Measurements from ENCODE around the gene F12. TPM values are rescaled to one million over a fixed set of nuclear protein-coding genes. Genes with fewer than 3 reads are reported as not detected.

F12 gene
- total RNA-seq, 2 donors from 2014 or later, result 0.95 to 2.9 TPM

GRCh38 chr5:177456976-177457851 lies 47.9 kb upstream of the F12 start:
- 89% methylated on average over 17 to 23 of the region's 24 CpGs for WGBS, 2 experiments (ENCODE audit: insufficient coverage in 1 of 2, insufficient read length in 1 of 2)
- H3K9me3 Mint-ChIP-seq, result no peaks in the 10 kb centered on the region
- peaks cover 34% of the 10 kb centered on the region for H3K36me3 Mint-ChIP-seq (ENCODE audit: low read depth)
- peak overlapping the region; percentile 94 for H3K27ac Mint-ChIP-seq
- Histone ChIP-seq H3K36me3 (ENCODE audit: control insufficient read depth, insufficient read depth, low read length) (peaks cover 51% of the 10 kb centered on the region), H3K4me3 (ENCODE audit: low read length) (no peak overlapping the region), H3K4me1 (ENCODE audit: control insufficient read depth, insufficient read depth, low read length) (peaks cover 2% of the 10 kb centered on the region), H3K27ac (ENCODE audit: low read depth, low read length) (no peak overlapping the region), H3K9me3 (ENCODE audit: control insufficient read depth, low read length) (no peaks in the 10 kb centered on the region), H3K9ac (ENCODE audit: extremely low read depth, low read length, poor library complexity, severe bottlenecking) (no peak overlapping the region), H3K27me3 (ENCODE audit: control insufficient read depth, insufficient read depth, low read length, poor library complexity, severe bottlenecking) (peaks cover 3% of the 10 kb centered on the region)
- H3K4me1 Mint-ChIP-seq, result peaks cover 8% of the 10 kb centered on the region
- peak; percentile 74 for TF ChIP-seq CTCF (conservative IDR thresholded peaks at IDR 0.05)
- DNase-seq, result peak; percentile 97
- peaks cover 17% of the 10 kb centered on the region for H3K27me3 Mint-ChIP-seq (ENCODE audit: insufficient read depth)
- H3K4me3 Mint-ChIP-seq, result no peak overlapping the region

- Histone ChIP-seq H3K4me1 (ENCODE audit: control insufficient read depth, insufficient read depth, low read length) (peaks cover 2% of the 10 kb centered on the region), H3K9ac (ENCODE audit: extremely low read depth, low read length, poor library complexity, severe bottlenecking) (no peak overlapping the region), H3K9me3 (ENCODE audit: control insufficient read depth, low read length) (no peaks in the 10 kb centered on the region), H3K27me3 (ENCODE audit: control insufficient read depth, insufficient read depth, low read length, poor library complexity, severe bottlenecking) (peaks cover 3% of the 10 kb centered on the region), H3K36me3 (ENCODE audit: control insufficient read depth, insufficient read depth, low read length) (peaks cover 49% of the 10 kb centered on the region), H3K27ac (ENCODE audit: low read depth, low read length) (no peak overlapping the region), H3K4me3 (ENCODE audit: low read length) (no peak overlapping the region)
- H3K4me1 Mint-ChIP-seq, result peaks cover 8% of the 10 kb centered on the region
- no peak for DNase-seq
- peak overlapping the region; percentile 62 for H3K4me3 Mint-ChIP-seq
- H3K36me3 Mint-ChIP-seq (ENCODE audit: low read depth), result peaks cover 28% of the 10 kb centered on the region
- TF ChIP-seq CTCF (conservative IDR thresholded peaks at IDR 0.05), result no peak
- peak overlapping the region; percentile 90 for H3K27ac Mint-ChIP-seq
- H3K9me3 Mint-ChIP-seq, result no peaks in the 10 kb centered on the region
- H3K27me3 Mint-ChIP-seq (ENCODE audit: insufficient read depth), result peaks cover 22% of the 10 kb centered on the region
- 61 to 68% methylated on average over 11 to 12 of the region's 12 CpGs for WGBS, 2 experiments (ENCODE audit: insufficient coverage in 1 of 2, insufficient read length in 1 of 2)
Measured at GRCh38 chr5:177456591-177456964, 47.2 kb upstream of the F12 start.

GRCh38 chr5:177455661-177456590 lies 46.6 kb upstream of the F12 start:
- TF ChIP-seq CTCF (conservative IDR thresholded peaks at IDR 0.05), result peak; percentile 97
- Histone ChIP-seq H3K4me3 (ENCODE audit: low read length) (peak overlapping the region; percentile 72), H3K36me3 (ENCODE audit: control insufficient read depth, insufficient read depth, low read length) (peaks cover 45% of the 10 kb centered on the region), H3K27me3 (ENCODE audit: control insufficient read depth, insufficient read depth, low read length, poor library complexity, severe bottlenecking) (peaks cover 3% of the 10 kb centered on the region), H3K9me3 (ENCODE audit: control insufficient read depth, low read length) (no peaks in the 10 kb centered on the region), H3K9ac (ENCODE audit: extremely low read depth, low read length, poor library complexity, severe bottlenecking) (peak overlapping the region; percentile 47), H3K4me1 (ENCODE audit: control insufficient read depth, insufficient read depth, low read length) (peaks cover 2% of the 10 kb centered on the region), H3K27ac (ENCODE audit: low read depth, low read length) (peak overlapping the region; percentile 47)
- peaks cover 23% of the 10 kb centered on the region for H3K36me3 Mint-ChIP-seq (ENCODE audit: low read depth)
- H3K27ac Mint-ChIP-seq, result peak overlapping the region; percentile 97
- peaks cover 8% of the 10 kb centered on the region for H3K4me1 Mint-ChIP-seq
- H3K27me3 Mint-ChIP-seq (ENCODE audit: insufficient read depth), result peaks cover 24% of the 10 kb centered on the region
- peak overlapping the region; percentile 62 for H3K4me3 Mint-ChIP-seq
- DNase-seq, result peak; percentile 99
- WGBS, 2 experiments (ENCODE audit: insufficient coverage in 1 of 2, insufficient read length in 1 of 2), result 7 to 19% methylated on average over 27 to 76 of the region's 76 CpGs
- no peaks in the 10 kb centered on the region for H3K9me3 Mint-ChIP-seq
